Fibroblast of villous mesenchyme (primary cell): Measurements from ENCODE around the gene ARSD. TPM values are rescaled to one million over a fixed set of nuclear protein-coding genes. Genes with fewer than 3 reads are reported as not detected.
A peak's percentile ranks its signal among the peaks of the same experiment; 100 is the strongest.

Experiments
- DNase-seq: peaks from one replicate; pipeline ENCODE4 v3.0.0-alpha.2; 2010; ENCODE audit warnings: low read depth
- H3K4me3 ChIP-seq: 2 replicates; pipeline ENCODE4 v1.5.1; 2011; ENCODE audit warnings: low read depth, mild to moderate bottlenecking, low read length
- CTCF ChIP-seq: IDR thresholded peaks from 2 replicates; pipeline ENCODE4 v1.5.1; 2012; ENCODE audit warnings: low read depth, mild to moderate bottlenecking, low read length; ENCODE audit not compliant: insufficient read depth
- total RNA-seq: library from RNA; depleted of rRNA; stranded (reverse); fragments of >200 nt; gene quantifications from 2 replicates; pipeline ENCODE4 v1.2.3, GENCODE V29; 2012

Gene ARSD
- total RNA-seq, 1 donor = 13.4 TPM

- DNase-seq = no peak
- no peak overlapping the region for H3K4me3 ChIP-seq
- TF ChIP-seq CTCF = no peak
Observed at GRCh38 chrX:2867206-2867605, 61.9 kb downstream of the ARSD start.

GRCh38 chrX:2863646-2864045 is 65.5 kb downstream of the ARSD start:
- peak; percentile 17 for DNase-seq
- no peak overlapping the region for H3K4me3 ChIP-seq
- TF ChIP-seq CTCF = no peak

- no peak overlapping the region for H3K4me3 ChIP-seq
- no peak for TF ChIP-seq CTCF
- no peak for DNase-seq
Observed at GRCh38 chrX:2862404-2862803, 66.7 kb downstream of the ARSD start.

GRCh38 chrX:2859197-2859797 is 69.8 kb downstream of the ARSD start:
- no peak for TF ChIP-seq CTCF
- H3K4me3 ChIP-seq = no peak overlapping the region
- no peak for DNase-seq

GRCh38 chrX:2857566-2857965 is 71.6 kb downstream of the ARSD start:
- DNase-seq = no peak
- no peak for TF ChIP-seq CTCF
- H3K4me3 ChIP-seq = no peak overlapping the region

GRCh38 chrX:2855761-2856160 is 73.4 kb downstream of the ARSD start:
- TF ChIP-seq CTCF = no peak
- H3K4me3 ChIP-seq = no peak overlapping the region

GRCh38 chrX:2854918-2855317 is 74.2 kb downstream of the ARSD start:
- DNase-seq = no peak
- TF ChIP-seq CTCF = no peak
- no peak overlapping the region for H3K4me3 ChIP-seq

More at GRCh38 chrX:2855761-2856160, 73.4 kb downstream of the ARSD start:
- no peak for DNase-seq
